Right atrium auricular region (tissue), 2 donors: ENCODE results near the gene FAM236B. TPM values are rescaled to one million over a fixed set of nuclear protein-coding genes. Genes with fewer than 3 reads are reported as not detected.
"Not testable (repeated sequence)": the region's sequence is repeated elsewhere in the genome, so short reads cannot be mapped to it uniquely, and the experiment has no call there.

Experiments
- DNase-seq: peaks from one replicate; pipeline ENCODE4 v3.0.0-alpha.2; 2019; ENCODE audit warnings: low spot score
- H3K27ac ChIP-seq, 2 donors: fragments of 200-600 bp; sonication (generic); 1 replicate in 1 of 2; 2 replicates in 1 of 2; pipeline ENCODE4 v1.5.1; 2016 to 2019
- H3K27me3 ChIP-seq, 2 donors: fragments of 200-600 bp; sonication (generic); one replicate each; pipeline versions ENCODE4 v1.5.1 to v1.6.0; 2017 to 2019
- H3K36me3 ChIP-seq: fragments of 200-600 bp; sonication (generic); one replicate; pipeline ENCODE4 v1.5.1; 2016
- H3K4me1 ChIP-seq, 2 donors: fragments of 200-600 bp; sonication (generic); one replicate each; pipeline versions ENCODE4 v1.5.1 to v1.6.0; 2017 to 2019
- H3K4me3 ChIP-seq, 2 donors: fragments of 200-600 bp; sonication (generic); 1 replicate in 1 of 2; 2 replicates in 1 of 2; pipeline ENCODE4 v1.5.1; 2017 to 2019; ENCODE audit warnings: mild to moderate bottlenecking in 1 of 2, moderate library complexity in 1 of 2
- H3K9me3 ChIP-seq, 2 donors: fragments of 200-600 bp; sonication (generic); one replicate each; pipeline ENCODE4 v1.5.1; 2019
- total RNA-seq, 2 donors: library from RNA; depleted of rRNA; stranded (reverse); fragments of >200 nt; gene quantifications; one replicate each; pipeline ENCODE4 v1.1.0, GENCODE V29; 2016

FAM236B gene
- not detected for total RNA-seq

GRCh38 chrX:72782560-72782959 is at the start of gene FAM236B:
Gene FAM236B (minus strand): TSS chrX:72782660. CDS start chrX:72782560, 100 bp downstream.
- not testable (repeated sequence) for H3K9me3 ChIP-seq, H3K36me3 ChIP-seq, H3K27ac ChIP-seq, H3K4me1 ChIP-seq, H3K27me3 ChIP-seq, H3K4me3 ChIP-seq, DNase-seq

GRCh38 chrX:72830701-72831100 is 48.2 kb upstream of the FAM236B start:
- not testable (repeated sequence) for DNase-seq, H3K9me3 ChIP-seq, H3K4me3 ChIP-seq, H3K27me3 ChIP-seq, H3K36me3 ChIP-seq, H3K27ac ChIP-seq, H3K4me1 ChIP-seq

DNA sequence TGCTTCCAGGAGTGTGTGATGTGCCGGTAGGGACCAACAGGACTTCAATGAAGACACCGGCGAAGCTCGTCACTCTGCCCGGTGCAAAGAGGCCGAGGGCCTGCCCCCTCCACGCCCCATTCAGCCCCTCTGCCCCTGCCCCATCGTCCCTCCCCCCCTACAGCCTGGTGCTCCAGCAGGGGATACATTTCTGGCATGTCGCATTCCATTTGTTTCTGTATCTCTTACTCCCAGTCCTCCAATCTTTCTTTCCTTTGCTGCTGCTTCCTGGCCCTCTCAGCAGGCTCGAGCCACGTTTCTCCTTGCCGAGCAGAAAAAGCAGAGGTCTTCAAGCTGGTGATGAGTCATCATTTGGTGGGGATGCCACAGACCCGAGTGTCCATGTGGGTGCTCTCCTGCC is 25.6 kb upstream of the FAM236B start, which contains the start of gene FAM236D:
Gene FAM236D (minus strand): TSS at position 101 of the 400 bp plus-strand sequence. CDS start 100 bp downstream, at position 1.
- H3K9me3 ChIP-seq, H3K27ac ChIP-seq, DNase-seq, H3K4me3 ChIP-seq, H3K4me1 ChIP-seq, H3K36me3 ChIP-seq, H3K27me3 ChIP-seq: not testable (repeated sequence)

GRCh38 chrX:72790390-72790789 is 7.9 kb upstream of the FAM236B start:
- not testable (repeated sequence) for H3K27ac ChIP-seq, H3K9me3 ChIP-seq, H3K27me3 ChIP-seq, DNase-seq, H3K4me1 ChIP-seq, H3K36me3 ChIP-seq, H3K4me3 ChIP-seq

GRCh38 chrX:72788142-72788541 is 5.7 kb upstream of the FAM236B start:
- H3K9me3 ChIP-seq, H3K4me3 ChIP-seq, H3K27ac ChIP-seq, H3K27me3 ChIP-seq, H3K4me1 ChIP-seq, H3K36me3 ChIP-seq, DNase-seq: not testable (repeated sequence)

DNA sequence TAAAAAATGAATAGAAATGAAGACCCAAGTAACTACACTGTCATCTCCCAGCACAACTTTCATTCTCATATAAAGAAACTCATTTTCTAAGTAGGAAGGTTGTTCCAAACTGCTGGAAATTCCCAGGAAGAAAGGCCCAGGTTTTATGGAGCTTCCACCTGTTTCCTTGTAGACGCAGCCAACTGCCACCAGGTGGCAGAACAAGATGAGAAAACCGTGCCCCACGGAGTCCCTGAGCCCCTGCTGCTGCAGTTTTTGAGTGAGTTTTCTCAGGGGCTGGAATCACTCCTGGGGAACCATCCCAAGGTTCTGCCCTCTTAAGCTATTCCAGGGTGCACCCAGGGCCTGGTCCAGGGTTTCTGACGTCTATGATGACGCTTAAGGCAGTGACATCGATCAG is 1.5 kb upstream of the FAM236B start:
- DNase-seq, H3K9me3 ChIP-seq, H3K4me3 ChIP-seq, H3K4me1 ChIP-seq, H3K36me3 ChIP-seq, H3K27me3 ChIP-seq, H3K27ac ChIP-seq: not testable (repeated sequence)

- H3K4me3 ChIP-seq, DNase-seq, H3K9me3 ChIP-seq, H3K27ac ChIP-seq, H3K27me3 ChIP-seq, H3K4me1 ChIP-seq, H3K36me3 ChIP-seq: not testable (repeated sequence)
Measured at GRCh38 chrX:72783365-72783936, 991 bp upstream of the FAM236B start.

DNA sequence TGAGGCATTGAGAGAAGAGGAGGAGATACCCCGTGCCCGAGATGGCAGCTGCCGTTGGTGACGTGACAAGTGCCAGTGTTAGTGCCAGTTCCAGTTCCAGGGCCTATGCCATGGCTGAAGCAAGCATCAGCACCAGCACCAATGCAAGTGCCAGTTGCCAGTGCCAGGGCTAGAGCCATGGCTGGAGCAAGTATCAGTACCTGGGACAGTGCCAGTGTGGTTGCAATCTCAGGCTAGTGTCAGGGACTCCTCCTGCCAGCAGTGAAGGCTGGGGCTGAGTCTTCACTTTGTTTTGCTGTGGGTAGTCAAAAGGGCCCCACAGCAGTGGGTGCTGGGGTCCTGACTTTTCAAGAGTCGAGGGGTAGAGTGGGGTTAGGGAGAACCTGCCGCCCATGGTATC is 4.3 kb downstream of the FAM236B start:
- H3K36me3 ChIP-seq, H3K27me3 ChIP-seq, H3K4me3 ChIP-seq, H3K4me1 ChIP-seq, H3K27ac ChIP-seq, DNase-seq, H3K9me3 ChIP-seq: not testable (repeated sequence)

- not testable (repeated sequence) for H3K4me3 ChIP-seq, H3K27ac ChIP-seq, DNase-seq, H3K36me3 ChIP-seq, H3K9me3 ChIP-seq, H3K4me1 ChIP-seq, H3K27me3 ChIP-seq
Measured at GRCh38 chrX:72777467-72777790, 5.0 kb downstream of the FAM236B start.

DNA sequence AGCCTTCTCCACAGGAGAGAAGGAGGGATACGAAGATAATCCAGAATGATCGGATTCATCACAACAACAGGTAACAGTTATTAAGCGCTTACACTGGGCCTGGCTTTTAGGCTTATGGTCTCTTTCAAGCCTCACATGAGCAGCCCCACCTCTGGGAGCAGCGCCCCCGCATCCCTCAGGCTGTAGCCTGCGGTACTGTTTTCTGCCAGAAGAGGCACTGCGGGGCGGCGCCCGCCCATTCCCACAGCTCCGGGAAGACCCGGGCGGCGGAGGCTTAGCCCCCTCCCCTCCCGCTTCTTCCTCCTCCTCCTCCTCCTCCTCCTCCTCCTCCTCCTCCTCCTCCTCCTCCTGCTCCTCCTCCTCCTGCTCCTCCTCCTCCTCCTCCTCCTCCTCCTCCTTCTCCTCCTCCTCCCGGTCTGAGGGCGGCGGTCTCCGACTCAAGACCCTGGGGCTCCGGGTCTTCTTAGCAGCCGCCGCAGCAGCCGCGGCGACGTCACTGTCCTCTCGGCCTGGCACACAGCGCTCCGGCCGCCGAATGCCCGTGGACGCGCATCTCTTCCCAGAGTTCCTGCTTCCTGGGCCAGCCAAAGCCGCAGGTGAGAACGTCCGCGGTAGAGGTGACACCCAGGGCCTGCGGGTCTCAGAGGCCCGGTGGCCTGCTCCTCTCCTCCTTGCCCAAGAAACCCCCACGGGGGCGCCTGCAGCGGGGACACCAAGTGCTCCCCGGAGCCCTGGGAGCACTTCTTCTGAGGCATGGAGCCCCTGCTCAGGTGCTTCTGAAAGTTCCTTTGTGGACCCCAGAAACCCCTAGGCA is 5.6 kb downstream of the FAM236B start, which contains the start of gene DMRTC1B:
Gene DMRTC1B (plus strand): TSS at position 238 of the 814 bp plus-strand sequence. CDS start 68,246 bp downstream, outside the sequence.
- H3K4me1 ChIP-seq, H3K36me3 ChIP-seq, DNase-seq, H3K9me3 ChIP-seq, H3K27ac ChIP-seq, H3K27me3 ChIP-seq, H3K4me3 ChIP-seq: not testable (repeated sequence)

GRCh38 chrX:72760454-72760853 is 22.0 kb downstream of the FAM236B start:
- H3K36me3 ChIP-seq, H3K4me1 ChIP-seq, DNase-seq, H3K27ac ChIP-seq, H3K27me3 ChIP-seq, H3K4me3 ChIP-seq, H3K9me3 ChIP-seq: not testable (repeated sequence)

GRCh38 chrX:72748545-72748944 is 33.9 kb downstream of the FAM236B start:
- not testable (repeated sequence) for H3K27ac ChIP-seq, DNase-seq, H3K27me3 ChIP-seq, H3K4me3 ChIP-seq, H3K9me3 ChIP-seq, H3K4me1 ChIP-seq, H3K36me3 ChIP-seq

DNA sequence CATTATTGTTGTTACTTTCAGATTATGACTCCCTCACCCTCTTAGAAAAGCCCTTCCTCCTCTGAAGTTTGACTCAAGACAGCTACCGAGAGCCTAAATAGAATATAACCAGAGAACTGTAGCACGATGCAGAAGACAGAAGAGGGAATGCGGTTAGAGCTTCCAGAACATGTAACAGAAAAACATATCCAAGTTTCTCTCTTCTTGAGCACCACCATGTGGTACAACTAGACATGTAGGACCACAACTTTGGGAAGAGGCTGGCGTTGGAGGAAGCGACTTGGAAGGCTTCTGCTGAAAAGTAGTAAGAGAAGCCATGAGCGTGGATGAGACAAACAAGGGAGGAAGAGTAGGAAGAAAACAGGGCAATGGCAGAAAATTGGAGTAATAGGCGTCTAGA is 36.9 kb downstream of the FAM236B start:
- H3K27ac ChIP-seq, DNase-seq, H3K36me3 ChIP-seq, H3K4me3 ChIP-seq, H3K4me1 ChIP-seq, H3K27me3 ChIP-seq, H3K9me3 ChIP-seq: not testable (repeated sequence)
